HEK293 (cell line): ENCODE data around the gene PTCSC3.

ENCODE experiments used
- CTCF ChIA-PET: fragments of 350-600 bp; formaldehyde crosslinking; extraction: SDS; loops from one replicate; lab custom pipeline; 2021; ENCODE audit warnings: antibody characterized with exemption; lab: Yijun Ruan, JAX
- POLR2A ChIA-PET: fragments of 300-600 bp; formaldehyde crosslinking; extraction: SDS; loops from one replicate; lab custom pipeline; 2020; ENCODE audit warnings: antibody characterized with exemption, inconsistent platforms; lab: Yijun Ruan, JAX
- H3K27ac ChIP-seq: fragments of 200-500 bp; sonication (Bioruptor generic); 2 replicates; pipeline ENCODE4 v1.5.1; 2014; ENCODE audit warnings: low read depth, low read length, control low read depth, inconsistent platforms; ENCODE audit errors: extremely low read depth
- H3K36me3 ChIP-seq, 2 experiments: fragments of 200-500 bp in 1 of 2; sonication (Bioruptor generic) in 1 of 2; 1 replicate in 1 of 2; 2 replicates in 1 of 2; pipeline ENCODE4 v1.5.1; 2014 to 2017; ENCODE audit warnings: inconsistent platforms in 2 of 2, low read length in 2 of 2; ENCODE audit not compliant: control insufficient read depth in 2 of 2, insufficient read depth in 1 of 2
- H3K4me1 ChIP-seq: fragments of 200-500 bp; sonication (Bioruptor generic); 2 replicates; pipeline ENCODE4 v1.5.1; 2014; ENCODE audit warnings: mild to moderate bottlenecking, low read length, inconsistent platforms; ENCODE audit not compliant: control insufficient read depth, insufficient read depth
- H3K4me3 ChIP-seq: 2 replicates; pipeline ENCODE4 v1.5.1; 2011; ENCODE audit warnings: low read depth, mild to moderate bottlenecking, control low read depth, low read length, moderate library complexity
- H3K9me3 ChIP-seq: fragments of 200-500 bp; sonication (Bioruptor generic); 2 replicates; pipeline ENCODE4 v1.5.1; 2014; ENCODE audit warnings: low read depth, low read length, inconsistent platforms; ENCODE audit not compliant: control insufficient read depth, insufficient read depth
- GLI4 ChIP-seq: fragments of 450-650 bp; formaldehyde crosslinking; IDR thresholded peaks from 2 replicates; pipeline ENCODE4 v1.5.1; 2016; ENCODE audit warnings: missing biosample characterization, missing genetic modification characterization
- ZBTB17 ChIP-seq: fragments of 450-650 bp; formaldehyde crosslinking; IDR thresholded peaks from 2 replicates; pipeline ENCODE4 v1.5.1; 2016; ENCODE audit warnings: missing biosample characterization, missing genetic modification characterization
- ZBTB8A ChIP-seq: fragments of 450-650 bp; formaldehyde crosslinking; IDR thresholded peaks from 2 replicates; pipeline ENCODE4 v1.5.1; 2016; ENCODE audit warnings: missing biosample characterization, missing genetic modification characterization
- ZEB2 ChIP-seq: fragments of 450-650 bp; formaldehyde crosslinking; IDR thresholded peaks from 2 replicates; pipeline ENCODE4 v1.5.1; 2016; ENCODE audit warnings: missing biosample characterization, missing genetic modification characterization
- ZFHX2 ChIP-seq: fragments of 450-650 bp; formaldehyde crosslinking; conservative IDR thresholded peaks from 2 replicates; pipeline ENCODE4 v1.5.1; 2016; ENCODE audit warnings: missing biosample characterization, missing genetic modification characterization
- ZNF202 ChIP-seq: fragments of 450-650 bp; formaldehyde crosslinking; IDR thresholded peaks from 2 replicates; pipeline ENCODE4 v1.5.1; 2016; ENCODE audit warnings: missing biosample characterization, missing genetic modification characterization, borderline replicate concordance
- ZNF248 ChIP-seq: fragments of 450-650 bp; formaldehyde crosslinking; IDR thresholded peaks from 2 replicates; pipeline ENCODE4 v1.5.1; 2017; ENCODE audit warnings: missing biosample characterization, missing genetic modification characterization
- ZNF391 ChIP-seq: fragments of 450-650 bp; formaldehyde crosslinking; IDR thresholded peaks from 2 replicates; pipeline ENCODE4 v1.5.1; 2016; ENCODE audit warnings: low read depth, missing biosample characterization, missing genetic modification characterization, borderline replicate concordance
- ZNF404 ChIP-seq: fragments of 450-650 bp; formaldehyde crosslinking; IDR thresholded peaks from 2 replicates; pipeline ENCODE4 v1.5.1; 2017; ENCODE audit warnings: missing biosample characterization, missing genetic modification characterization
- ZNF521 ChIP-seq: fragments of 450-650 bp; formaldehyde crosslinking; IDR thresholded peaks from 2 replicates; pipeline ENCODE4 v1.5.1; 2017; ENCODE audit warnings: missing biosample characterization, mild to moderate bottlenecking, missing genetic modification characterization
- ZNF549 ChIP-seq: fragments of 450-650 bp; IDR thresholded peaks from 2 replicates; pipeline ENCODE4 v1.5.1; 2018; ENCODE audit warnings: missing biosample characterization, missing genetic modification characterization, mild to moderate bottlenecking, inconsistent platforms, moderate library complexity
- ZNF621 ChIP-seq: fragments of 450-650 bp; formaldehyde crosslinking; IDR thresholded peaks from 2 replicates; pipeline ENCODE4 v1.5.1; 2017; ENCODE audit warnings: missing biosample characterization, missing genetic modification characterization
- ZNF785 ChIP-seq: fragments of 450-650 bp; formaldehyde crosslinking; IDR thresholded peaks from 2 replicates; pipeline ENCODE4 v1.5.1; 2016; ENCODE audit warnings: missing biosample characterization, missing genetic modification characterization
- ZNF843 ChIP-seq: fragments of 450-650 bp; formaldehyde crosslinking; IDR thresholded peaks from 2 replicates; pipeline ENCODE4 v1.5.1; 2016; ENCODE audit warnings: missing biosample characterization, missing genetic modification characterization
- TF ChIP-seq, protein P1 (sequence below): fragments of 450-650 bp; formaldehyde crosslinking; IDR thresholded peaks from 2 replicates; pipeline ENCODE4; 2016; ENCODE audit warnings: missing biosample characterization, missing genetic modification characterization
- TF ChIP-seq, protein P2 (sequence below): fragments of 450-650 bp; formaldehyde crosslinking; IDR thresholded peaks from 2 replicates; pipeline ENCODE4 v1.5.1; 2017; ENCODE audit warnings: missing biosample characterization, mild to moderate bottlenecking, missing genetic modification characterization, moderate library complexity
- TF ChIP-seq, protein P3 (sequence below): fragments of 450-650 bp; formaldehyde crosslinking; optimal IDR thresholded peaks from 2 replicates; pipeline ENCODE3; 2016; ENCODE audit warnings: missing biosample characterization, mild to moderate bottlenecking, missing genetic modification characterization
- TF ChIP-seq, protein P4 (sequence below): fragments of 450-650 bp; formaldehyde crosslinking; IDR thresholded peaks from 2 replicates; pipeline ENCODE4 v1.5.1; 2016; ENCODE audit warnings: missing biosample characterization, missing genetic modification characterization
- TF ChIP-seq, protein P5 (sequence below): sonication (generic); formaldehyde crosslinking; IDR thresholded peaks from 2 replicates; pipeline ENCODE4 v1.8.1; 2022; ENCODE audit warnings: mild to moderate bottlenecking, moderate library complexity, missing genetic modification reagents

PTCSC3 gene

DNA sequence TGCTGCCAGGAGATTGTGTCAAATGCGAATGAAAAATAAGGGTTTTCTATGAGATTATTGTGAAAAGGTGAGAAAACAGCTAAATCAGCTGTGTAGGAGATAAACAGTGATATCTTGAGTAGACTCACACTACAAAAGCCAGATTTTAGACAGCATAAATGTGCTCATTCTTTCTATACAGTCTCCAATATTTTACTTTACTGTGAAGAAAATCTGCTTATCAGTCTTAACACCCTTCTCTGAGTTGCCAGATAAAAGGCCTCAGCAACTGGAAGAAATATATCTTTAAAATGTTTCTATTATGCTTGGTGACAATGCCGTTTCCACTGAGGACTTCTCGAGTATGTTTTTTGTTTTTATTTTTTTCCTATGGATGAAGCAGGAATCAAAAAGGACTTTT, 47.0 kb upstream of the PTCSC3 start (continued):
- TF ChIP-seq, protein P1, sequence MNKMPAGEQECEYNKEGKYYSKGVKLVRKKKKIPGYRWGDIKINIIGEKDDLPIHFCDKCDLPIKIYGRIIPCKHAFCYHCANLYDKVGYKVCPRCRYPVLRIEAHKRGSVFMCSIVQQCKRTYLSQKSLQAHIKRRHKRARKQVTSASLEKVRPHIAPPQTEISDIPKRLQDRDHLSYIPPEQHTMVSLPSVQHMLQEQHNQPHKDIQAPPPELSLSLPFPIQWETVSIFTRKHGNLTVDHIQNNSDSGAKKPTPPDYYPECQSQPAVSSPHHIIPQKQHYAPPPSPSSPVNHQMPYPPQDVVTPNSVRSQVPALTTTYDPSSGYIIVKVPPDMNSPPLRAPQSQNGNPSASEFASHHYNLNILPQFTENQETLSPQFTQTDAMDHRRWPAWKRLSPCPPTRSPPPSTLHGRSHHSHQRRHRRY, result no peak
- TF ChIP-seq ZNF391 (tag by site-specific recombination), result no peak
- TF ChIP-seq ZBTB8A, result no peak

DNA sequence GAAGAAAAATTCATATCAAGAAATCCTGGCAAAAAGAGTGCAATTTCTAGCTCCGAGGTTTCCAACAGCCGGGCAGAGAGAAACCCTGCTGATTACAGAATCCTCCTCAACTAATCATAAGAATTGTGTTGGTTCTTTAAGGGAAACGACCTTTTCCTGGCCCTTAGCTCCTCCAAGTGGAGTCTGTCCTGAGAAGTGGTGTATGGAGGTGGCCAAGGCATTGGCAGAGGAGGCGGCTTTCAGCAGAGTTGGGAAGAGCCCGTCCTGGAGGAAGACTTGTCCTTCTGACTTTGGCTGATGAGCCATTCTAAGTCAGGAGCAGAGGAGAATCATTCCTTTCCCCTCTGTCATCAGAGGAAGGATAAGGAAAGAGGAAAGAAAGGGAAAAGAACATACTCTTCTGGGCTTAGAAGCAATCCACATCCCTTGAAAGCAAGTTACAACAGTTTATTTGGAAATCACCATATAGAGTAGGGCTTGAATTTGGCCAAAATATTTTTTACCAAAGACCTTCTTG, 46.5 kb upstream of the PTCSC3 start:
- H3K4me3 ChIP-seq, result no peak overlapping the region
- H3K4me1 ChIP-seq, result peaks cover under 1% of the 10 kb centered on the region; the same call in 1 of the 2 replicates
- H3K36me3 ChIP-seq, result no peaks in the 10 kb centered on the region
- TF ChIP-seq ZFHX2, result no peak
- TF ChIP-seq ZBTB17 (tag by site-specific recombination), result no peak
- TF ChIP-seq, protein P2, sequence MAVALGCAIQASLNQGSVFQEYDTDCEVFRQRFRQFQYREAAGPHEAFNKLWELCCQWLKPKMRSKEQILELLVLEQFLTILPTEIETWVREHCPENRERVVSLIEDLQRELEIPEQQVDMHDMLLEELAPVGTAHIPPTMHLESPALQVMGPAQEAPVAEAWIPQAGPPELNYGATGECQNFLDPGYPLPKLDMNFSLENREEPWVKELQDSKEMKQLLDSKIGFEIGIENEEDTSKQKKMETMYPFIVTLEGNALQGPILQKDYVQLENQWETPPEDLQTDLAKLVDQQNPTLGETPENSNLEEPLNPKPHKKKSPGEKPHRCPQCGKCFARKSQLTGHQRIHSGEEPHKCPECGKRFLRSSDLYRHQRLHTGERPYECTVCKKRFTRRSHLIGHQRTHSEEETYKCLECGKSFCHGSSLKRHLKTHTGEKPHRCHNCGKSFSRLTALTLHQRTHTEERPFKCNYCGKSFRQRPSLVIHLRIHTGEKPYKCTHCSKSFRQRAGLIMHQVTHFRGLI, result no peak
- TF ChIP-seq ZNF404 (tag by site-specific recombination), result no peak
- TF ChIP-seq ZNF202 (tag by site-specific recombination), result no peak
- TF ChIP-seq, protein P3, sequence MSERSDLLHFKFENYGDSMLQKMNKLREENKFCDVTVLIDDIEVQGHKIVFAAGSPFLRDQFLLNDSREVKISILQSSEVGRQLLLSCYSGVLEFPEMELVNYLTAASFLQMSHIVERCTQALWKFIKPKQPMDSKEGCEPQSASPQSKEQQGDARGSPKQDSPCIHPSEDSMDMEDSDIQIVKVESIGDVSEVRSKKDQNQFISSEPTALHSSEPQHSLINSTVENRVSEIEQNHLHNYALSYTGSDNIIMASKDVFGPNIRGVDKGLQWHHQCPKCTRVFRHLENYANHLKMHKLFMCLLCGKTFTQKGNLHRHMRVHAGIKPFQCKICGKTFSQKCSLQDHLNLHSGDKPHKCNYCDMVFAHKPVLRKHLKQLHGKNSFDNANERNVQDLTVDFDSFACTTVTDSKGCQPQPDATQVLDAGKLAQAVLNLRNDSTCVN (tag by site-specific recombination), result no peak
- TF ChIP-seq, protein P4, sequence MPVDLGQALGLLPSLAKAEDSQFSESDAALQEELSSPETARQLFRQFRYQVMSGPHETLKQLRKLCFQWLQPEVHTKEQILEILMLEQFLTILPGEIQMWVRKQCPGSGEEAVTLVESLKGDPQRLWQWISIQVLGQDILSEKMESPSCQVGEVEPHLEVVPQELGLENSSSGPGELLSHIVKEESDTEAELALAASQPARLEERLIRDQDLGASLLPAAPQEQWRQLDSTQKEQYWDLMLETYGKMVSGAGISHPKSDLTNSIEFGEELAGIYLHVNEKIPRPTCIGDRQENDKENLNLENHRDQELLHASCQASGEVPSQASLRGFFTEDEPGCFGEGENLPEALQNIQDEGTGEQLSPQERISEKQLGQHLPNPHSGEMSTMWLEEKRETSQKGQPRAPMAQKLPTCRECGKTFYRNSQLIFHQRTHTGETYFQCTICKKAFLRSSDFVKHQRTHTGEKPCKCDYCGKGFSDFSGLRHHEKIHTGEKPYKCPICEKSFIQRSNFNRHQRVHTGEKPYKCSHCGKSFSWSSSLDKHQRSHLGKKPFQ (tag by site-specific recombination), result no peak
- TF ChIP-seq ZNF843, result no peak
- TF ChIP-seq, protein P5, sequence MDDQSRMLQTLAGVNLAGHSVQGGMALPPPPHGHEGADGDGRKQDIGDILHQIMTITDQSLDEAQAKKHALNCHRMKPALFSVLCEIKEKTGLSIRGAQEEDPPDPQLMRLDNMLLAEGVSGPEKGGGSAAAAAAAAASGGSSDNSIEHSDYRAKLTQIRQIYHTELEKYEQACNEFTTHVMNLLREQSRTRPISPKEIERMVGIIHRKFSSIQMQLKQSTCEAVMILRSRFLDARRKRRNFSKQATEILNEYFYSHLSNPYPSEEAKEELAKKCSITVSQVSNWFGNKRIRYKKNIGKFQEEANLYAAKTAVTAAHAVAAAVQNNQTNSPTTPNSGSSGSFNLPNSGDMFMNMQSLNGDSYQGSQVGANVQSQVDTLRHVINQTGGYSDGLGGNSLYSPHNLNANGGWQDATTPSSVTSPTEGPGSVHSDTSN (CRISPR knock-in tag), result no peak
- TF ChIP-seq ZNF248 (tag by site-specific recombination), result no peak
- no peak for TF ChIP-seq ZNF785 (tag by site-specific recombination)
- TF ChIP-seq ZNF621 (tag by site-specific recombination), result no peak
- no peak for TF ChIP-seq ZNF549 (tag by site-specific recombination)
- no peak for TF ChIP-seq GLI4 (tag by site-specific recombination)
- TF ChIP-seq ZNF521, result no peak
- no peak for TF ChIP-seq ZEB2 (tag by site-specific recombination)
- TF ChIP-seq, all 188 proteins: peak for 0
- CTCF ChIA-PET, result interaction anchor here (1.5 kb wide), 1 partner anchor 18 kb away, joined by 4 read pairs; no protein-coding TSS in a partner anchor
- POLR2A ChIA-PET, result no interaction called here
- Histone ChIP-seq H3K27ac (no peak overlapping the region), H3K9me3 (no peaks in the 10 kb centered on the region)
